ENCODE measurements around the gene CTNNA2. TPM values are rescaled to one million over a fixed set of nuclear protein-coding genes. Genes with fewer than 3 reads are reported as not detected.

CTNNA2 gene
- polyA plus RNA-seq, 2 of the 4 experiments (the other 2 are of a cell fraction): 0.50 to 0.94 TPM

GRCh38 chr2:79993144-79993543 is 480.3 kb downstream of the CTNNA2 start:
- no peak overlapping the region for H3K4me3 ChIP-seq
- ChIA-PET CTCF (no interaction called here), POLR2A (no interaction called here)
- ATAC-seq (no peak), FAIRE-seq (no peak), DNase-seq (ENCODE audit: low read depth in 1 of 2, low spot score in 1 of 2) (no peak)
- WGBS (ENCODE audit: missing lambda C conversion rate): 15% methylated on average over 3 of the region's 3 CpGs
- H3K27ac ChIP-seq: no peak overlapping the region
- no peaks in the 10 kb centered on the region for H3K4me1 ChIP-seq
- H3K4me2 ChIP-seq: no peak overlapping the region
- no peaks in the 10 kb centered on the region; the same call in 2 of the 3 replicates for H3K9me3 ChIP-seq
- no peak for TF ChIP-seq HMGXB4 (CRISPR knock-in tag; IDR thresholded peaks at IDR 0.05; ENCODE audit: borderline replicate concordance)
- no peak for TF ChIP-seq MAZ (IDR thresholded peaks at IDR 0.05; ENCODE audit: borderline replicate concordance, low read depth, low read length)
- no peak for TF ChIP-seq JUN (IDR thresholded peaks at IDR 0.05)
- TF ChIP-seq POLR2AphosphoS2 (conservative IDR thresholded peaks at IDR 0.05; ENCODE audit: low read length): no peak
- no peak for TF ChIP-seq FOSB (CRISPR knock-in tag; IDR thresholded peaks at IDR 0.05)
- no peak for TF ChIP-seq HES2 (IDR thresholded peaks at IDR 0.05)
- TF ChIP-seq BCL3 (IDR thresholded peaks at IDR 0.05): no peak
- TF ChIP-seq EHF (CRISPR knock-in tag; IDR thresholded peaks at IDR 0.05): no peak

- TF ChIP-seq EHMT2 (IDR thresholded peaks at IDR 0.05; ENCODE audit: low read depth): no peak
- Histone ChIP-seq H3K9me3 (no peaks in the 10 kb centered on the region; the same call in 2 of the 3 replicates), H3K27ac (no peak overlapping the region), H3K4me1 (no peaks in the 10 kb centered on the region), H3K4me3 (no peak overlapping the region), H3K4me2 (no peak overlapping the region)
- no peak for DNase-seq (ENCODE audit: low read depth in 1 of 2, low spot score in 1 of 2)
- ChIA-PET CTCF (no interaction called here), POLR2A (no interaction called here)
- no peak for FAIRE-seq
- 21% methylated on average over 5 of the region's 5 CpGs for WGBS (ENCODE audit: missing lambda C conversion rate)
- ATAC-seq: no peak
Observed at GRCh38 chr2:79994161-79994560, 481.3 kb downstream of the CTNNA2 start.

- Histone ChIP-seq H3K4me1 (no peaks in the 10 kb centered on the region), H3K9me3 (no peaks in the 10 kb centered on the region; the same call in 2 of the 3 replicates), H3K4me2 (no peak overlapping the region), H3K27ac (no peak overlapping the region), H3K4me3 (no peak overlapping the region)
- ChIA-PET POLR2A (no interaction called here), CTCF (interaction anchor here (1.8 kb wide), 1 partner anchor 11 kb away, joined by 4 read pairs; no protein-coding TSS in a partner anchor)
- no peak for TF ChIP-seq EHMT2 (IDR thresholded peaks at IDR 0.05; ENCODE audit: low read depth)
- TF ChIP-seq CTCF (IDR thresholded peaks at IDR 0.05): no peak
- no peak for TF ChIP-seq NR3C1 (IDR thresholded peaks at IDR 0.05)
- no peak for TF ChIP-seq ZFP36 (IDR thresholded peaks at IDR 0.05; ENCODE audit: borderline replicate concordance, partially characterized antibody)
- TF ChIP-seq ELK1 (IDR thresholded peaks at IDR 0.05; ENCODE audit: low read depth, low read length): no peak
- TF ChIP-seq ESRRA (IDR thresholded peaks at IDR 0.05; ENCODE audit: borderline replicate concordance, low read length): no peak
- TF ChIP-seq HEYL (CRISPR knock-in tag; IDR thresholded peaks at IDR 0.05): no peak
- TF ChIP-seq RNF2 (IDR thresholded peaks at IDR 0.05; ENCODE audit: borderline replicate concordance, low read depth): no peak
- ATAC-seq: no peak
- no peak for DNase-seq (ENCODE audit: low read depth in 1 of 2, low spot score in 1 of 2)
- FAIRE-seq: no peak
Observed at GRCh38 chr2:79994965-79995364, 482.1 kb downstream of the CTNNA2 start.

All from A549 (cell line).